ENCODE results near the gene AATK. TPM values are rescaled to one million over a fixed set of nuclear protein-coding genes. Genes with fewer than 3 reads are reported as not detected.
"Not testable (repeated sequence)": the region's sequence is repeated elsewhere in the genome, so short reads cannot be mapped to it uniquely, and the experiment has no call there.

AATK gene
- total RNA-seq, 1 donor from 2014 or later, result 0.42 TPM

DNA sequence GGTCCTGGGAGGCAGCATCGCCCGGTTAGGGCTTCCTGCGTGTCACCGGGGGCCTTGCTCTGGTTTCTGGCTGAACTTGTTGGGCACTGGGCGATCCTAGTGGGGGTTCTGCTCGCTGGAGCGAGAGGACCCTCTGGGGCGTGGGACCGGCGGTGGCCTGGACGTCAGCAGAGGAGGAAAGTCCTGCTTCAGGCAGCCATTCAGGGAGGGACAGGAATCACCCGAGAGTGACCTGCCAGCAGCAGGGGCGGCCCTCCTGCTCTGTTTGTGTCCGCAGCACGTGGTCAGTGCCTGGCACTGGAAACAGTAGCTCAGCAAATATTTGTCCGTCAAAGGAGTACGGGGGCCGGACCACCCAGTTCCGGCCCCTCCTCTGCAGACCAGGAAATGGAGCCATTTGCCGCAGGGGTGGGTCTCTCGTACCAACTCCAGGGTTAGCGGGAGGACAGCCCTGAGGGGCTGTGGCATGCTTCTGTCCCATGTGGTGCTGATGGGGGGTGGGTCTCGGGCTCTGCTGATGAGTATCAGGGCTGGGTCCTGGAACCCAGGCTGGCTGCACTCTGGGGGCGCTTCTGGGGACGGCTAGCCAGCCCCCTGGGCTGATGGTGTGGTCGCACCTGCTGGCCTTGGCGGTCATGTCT, 82.8 kb downstream of the AATK start:
- Mint-ChIP-seq H3K4me1 (no peaks in the 10 kb centered on the region), H3K9me3 (no peaks in the 10 kb centered on the region), H3K27me3 (peaks cover 7% of the 10 kb centered on the region), H3K4me3 (no peak overlapping the region), H3K36me3 (ENCODE audit: low read depth) (no peaks in the 10 kb centered on the region), H3K27ac (no peak overlapping the region)
- ChIA-PET CTCF (no interaction called here), POLR2A (no interaction called here)
- no peak for DNase-seq
- TF ChIP-seq, protein P1, sequence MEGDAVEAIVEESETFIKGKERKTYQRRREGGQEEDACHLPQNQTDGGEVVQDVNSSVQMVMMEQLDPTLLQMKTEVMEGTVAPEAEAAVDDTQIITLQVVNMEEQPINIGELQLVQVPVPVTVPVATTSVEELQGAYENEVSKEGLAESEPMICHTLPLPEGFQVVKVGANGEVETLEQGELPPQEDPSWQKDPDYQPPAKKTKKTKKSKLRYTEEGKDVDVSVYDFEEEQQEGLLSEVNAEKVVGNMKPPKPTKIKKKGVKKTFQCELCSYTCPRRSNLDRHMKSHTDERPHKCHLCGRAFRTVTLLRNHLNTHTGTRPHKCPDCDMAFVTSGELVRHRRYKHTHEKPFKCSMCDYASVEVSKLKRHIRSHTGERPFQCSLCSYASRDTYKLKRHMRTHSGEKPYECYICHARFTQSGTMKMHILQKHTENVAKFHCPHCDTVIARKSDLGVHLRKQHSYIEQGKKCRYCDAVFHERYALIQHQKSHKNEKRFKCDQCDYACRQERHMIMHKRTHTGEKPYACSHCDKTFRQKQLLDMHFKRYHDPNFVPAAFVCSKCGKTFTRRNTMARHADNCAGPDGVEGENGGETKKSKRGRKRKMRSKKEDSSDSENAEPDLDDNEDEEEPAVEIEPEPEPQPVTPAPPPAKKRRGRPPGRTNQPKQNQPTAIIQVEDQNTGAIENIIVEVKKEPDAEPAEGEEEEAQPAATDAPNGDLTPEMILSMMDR (IDR thresholded peaks at IDR 0.05), result no peak
- no peak for ATAC-seq (ENCODE audit: low read depth)
- intact Hi-C loops (cut with micrococcal nuclease), result no loop called here

DNA sequence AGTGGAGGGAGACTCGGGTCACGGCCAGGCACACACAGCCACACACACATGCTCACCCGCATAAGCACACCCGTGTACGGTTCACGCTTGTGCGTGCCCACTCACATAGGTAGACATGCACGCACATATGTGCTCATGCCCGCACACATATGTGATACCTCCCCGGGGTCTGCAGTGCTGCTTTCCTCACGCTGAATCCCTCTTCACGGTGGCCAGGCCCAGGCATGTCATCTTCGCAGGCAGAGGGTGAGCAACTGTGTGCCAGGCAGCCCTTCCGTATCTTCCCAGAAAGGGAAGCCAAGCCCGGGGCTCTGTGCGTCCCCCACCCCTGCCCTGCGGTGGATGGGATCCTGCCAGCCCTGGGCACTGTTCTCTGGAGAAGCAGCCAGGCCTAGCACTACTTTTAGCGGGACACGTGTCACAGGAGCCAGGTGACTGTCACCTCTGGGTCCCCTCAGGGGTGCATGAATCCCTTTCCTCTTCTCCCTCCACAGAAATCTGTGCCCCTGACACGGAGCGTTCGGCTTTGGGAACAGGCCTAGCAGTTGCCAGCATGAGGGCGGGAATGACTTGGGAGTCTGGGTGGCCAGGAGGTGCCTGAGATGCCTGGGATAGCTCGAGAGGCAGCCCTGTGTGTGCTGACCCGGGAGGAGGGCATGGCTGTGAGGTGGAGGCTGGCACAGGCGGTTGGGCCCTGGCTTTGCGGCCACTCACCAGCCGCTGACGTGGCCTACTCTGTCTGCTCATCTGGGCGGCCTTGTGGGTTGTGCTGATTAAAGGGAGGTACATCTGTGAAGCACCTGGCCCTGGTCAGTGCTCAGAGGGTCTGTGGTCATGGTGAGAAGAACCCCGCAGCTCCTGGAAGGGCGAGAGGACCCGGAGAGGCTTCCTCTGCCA, 83.6 kb downstream of the AATK start:
- H3K27me3 Mint-ChIP-seq, result peaks cover 7% of the 10 kb centered on the region
- CTCF ChIA-PET, result no interaction called here
- H3K4me3 Mint-ChIP-seq, result no peak overlapping the region
- POLR2A ChIA-PET, result no interaction called here
- ATAC-seq (ENCODE audit: low read depth) (no peak), DNase-seq (no peak)
- H3K36me3 Mint-ChIP-seq (ENCODE audit: low read depth), result no peaks in the 10 kb centered on the region
- H3K27ac Mint-ChIP-seq, result no peak overlapping the region
- no peaks in the 10 kb centered on the region for H3K9me3 Mint-ChIP-seq
- no peaks in the 10 kb centered on the region for H3K4me1 Mint-ChIP-seq
- TF ChIP-seq, protein P1 (IDR thresholded peaks at IDR 0.05), result no peak
- intact Hi-C loops (cut with micrococcal nuclease), result no loop called here

DNA sequence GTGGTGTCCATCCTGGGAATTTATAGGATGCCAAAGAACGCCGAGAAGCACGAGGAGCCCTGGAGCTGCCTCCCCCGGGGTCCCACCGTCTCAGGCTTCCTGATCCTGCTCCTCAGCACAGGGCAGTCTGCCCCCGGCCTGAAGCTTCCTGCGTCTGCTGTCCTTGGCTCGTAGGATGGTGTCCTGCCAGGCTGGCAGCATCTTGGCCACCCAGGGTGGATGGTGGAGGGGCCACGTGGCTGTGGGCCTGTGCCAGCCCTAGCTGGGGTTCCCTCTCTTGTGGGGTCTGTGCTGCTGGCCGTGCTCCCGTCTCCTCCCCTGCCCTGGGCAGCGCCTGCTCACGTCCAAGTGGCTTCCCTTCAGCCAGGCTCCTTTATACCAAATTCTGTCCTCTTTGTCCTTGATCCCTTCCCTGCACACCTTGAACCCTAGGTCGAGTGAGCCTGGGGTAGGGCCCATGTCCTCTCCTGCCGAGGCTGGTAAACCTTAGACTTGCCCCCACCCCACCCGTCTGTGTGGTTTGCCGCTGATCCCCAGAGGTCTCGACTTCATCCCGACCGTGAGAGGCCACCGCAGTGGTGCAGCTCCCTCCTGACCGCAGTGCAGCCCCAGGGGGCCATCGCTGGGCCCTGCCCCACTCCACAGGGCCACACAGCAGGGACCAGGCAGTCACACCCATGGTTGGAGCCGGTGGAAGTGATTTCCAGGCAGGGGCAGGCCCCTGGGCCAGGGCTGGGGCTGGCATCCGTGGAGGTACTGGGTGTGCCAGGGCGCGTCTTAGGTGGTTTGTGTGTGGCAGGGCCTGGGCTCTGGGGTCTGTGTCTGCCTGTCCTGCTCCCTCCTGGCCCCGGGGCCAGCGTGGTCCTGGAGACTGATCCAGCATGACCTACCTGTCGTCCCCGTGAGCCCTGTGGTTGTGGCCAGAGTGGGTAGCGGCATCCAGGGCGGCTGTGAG, 84.5 kb downstream of the AATK start:
- no peak overlapping the region for H3K4me3 Mint-ChIP-seq
- intact Hi-C loops (cut with micrococcal nuclease), result no loop called here
- no peaks in the 10 kb centered on the region for H3K9me3 Mint-ChIP-seq
- DNase-seq (no peak), ATAC-seq (ENCODE audit: low read depth) (no peak)
- H3K36me3 Mint-ChIP-seq (ENCODE audit: low read depth), result no peaks in the 10 kb centered on the region
- TF ChIP-seq, protein P1 (IDR thresholded peaks at IDR 0.05), result no peak
- ChIA-PET POLR2A (no interaction called here), CTCF (no interaction called here)
- H3K27me3 Mint-ChIP-seq, result peaks cover 7% of the 10 kb centered on the region
- H3K4me1 Mint-ChIP-seq, result no peaks in the 10 kb centered on the region
- H3K27ac Mint-ChIP-seq, result no peak overlapping the region

DNA sequence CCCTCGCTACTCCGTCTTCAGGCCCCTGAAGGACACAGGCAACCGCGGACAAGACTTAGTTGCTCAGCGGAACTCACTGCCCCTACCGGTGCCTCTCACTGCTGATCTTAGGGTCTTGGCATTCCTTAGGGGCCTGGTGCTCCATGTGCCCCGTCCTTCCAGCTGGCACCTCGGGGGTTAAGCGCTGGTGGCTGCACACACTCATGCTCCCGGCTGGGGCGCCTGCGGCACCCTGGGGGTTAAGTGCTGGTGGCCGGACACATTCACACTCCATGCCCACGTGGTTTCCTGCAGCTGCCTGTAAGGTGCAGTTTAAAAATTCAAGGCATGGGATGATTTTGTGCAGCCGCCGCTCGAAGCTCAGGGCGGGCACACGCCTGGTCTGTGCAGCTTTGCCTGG, 86.0 kb downstream of the AATK start:
- no peaks in the 10 kb centered on the region for H3K4me1 Mint-ChIP-seq
- H3K27me3 Mint-ChIP-seq, result peaks cover 7% of the 10 kb centered on the region
- no peaks in the 10 kb centered on the region for H3K36me3 Mint-ChIP-seq (ENCODE audit: low read depth)
- DNase-seq (no peak), ATAC-seq (ENCODE audit: low read depth) (no peak)
- no peak overlapping the region for H3K4me3 Mint-ChIP-seq
- POLR2A ChIA-PET, result no interaction called here
- intact Hi-C loops (cut with micrococcal nuclease), result no loop called here
- H3K27ac Mint-ChIP-seq, result no peak overlapping the region
- CTCF ChIA-PET, result no interaction called here
- no peaks in the 10 kb centered on the region for H3K9me3 Mint-ChIP-seq
- TF ChIP-seq, protein P1 (IDR thresholded peaks at IDR 0.05), result no peak

DNA sequence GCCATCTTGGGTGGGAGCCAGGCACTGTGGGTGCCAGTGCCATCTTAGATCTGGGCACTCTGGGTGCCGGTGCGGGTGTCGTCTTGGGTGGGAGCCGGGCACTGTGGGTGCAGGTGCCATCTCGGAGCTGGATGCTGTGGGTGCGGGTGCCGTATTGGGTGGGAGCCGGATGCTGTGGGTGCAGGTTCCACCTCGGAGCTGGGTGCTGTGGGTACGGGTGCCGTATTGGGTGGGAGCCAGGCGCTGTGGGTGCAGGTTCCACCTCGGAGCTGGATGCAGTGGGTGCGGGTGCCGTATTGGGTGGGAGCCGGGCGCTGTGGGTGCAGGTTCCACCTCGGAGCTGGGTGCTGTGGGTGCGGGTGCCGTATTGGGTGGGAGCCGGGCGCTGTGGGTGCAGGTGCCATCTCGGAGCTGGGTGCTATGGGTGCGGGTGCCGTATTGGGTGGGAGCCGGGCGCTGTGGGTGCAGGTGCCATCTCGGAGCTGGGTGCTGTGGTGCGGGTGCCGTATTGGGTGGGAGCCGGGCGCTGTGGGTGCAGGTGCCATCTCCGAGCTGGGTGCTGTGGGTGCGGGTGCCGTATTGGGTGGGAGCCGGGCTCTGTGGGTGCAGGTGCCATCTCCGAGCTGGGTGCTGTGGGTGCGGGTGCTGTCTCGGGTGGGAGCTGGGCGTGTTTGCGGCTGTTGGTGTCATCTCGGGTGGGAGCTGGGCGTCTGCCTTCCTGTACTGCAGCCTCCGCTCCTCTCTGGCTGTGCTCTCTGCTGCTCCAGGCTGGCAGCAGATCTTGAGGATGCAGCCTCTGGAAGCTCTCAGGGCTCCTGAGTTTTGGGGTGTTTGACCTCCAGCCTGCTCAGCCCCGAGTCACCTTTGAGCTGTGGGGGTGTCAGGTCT, 87.8 kb downstream of the AATK start:
- POLR2A ChIA-PET; H3K4me3 Mint-ChIP-seq; ATAC-seq (ENCODE audit: low read depth); H3K4me1 Mint-ChIP-seq; intact Hi-C loops (cut with micrococcal nuclease); H3K36me3 Mint-ChIP-seq (ENCODE audit: low read depth); H3K27me3 Mint-ChIP-seq; DNase-seq; H3K27ac Mint-ChIP-seq; H3K9me3 Mint-ChIP-seq; CTCF ChIA-PET: not testable (repeated sequence)
